ENCODE results near the gene STPG4.

DNA sequence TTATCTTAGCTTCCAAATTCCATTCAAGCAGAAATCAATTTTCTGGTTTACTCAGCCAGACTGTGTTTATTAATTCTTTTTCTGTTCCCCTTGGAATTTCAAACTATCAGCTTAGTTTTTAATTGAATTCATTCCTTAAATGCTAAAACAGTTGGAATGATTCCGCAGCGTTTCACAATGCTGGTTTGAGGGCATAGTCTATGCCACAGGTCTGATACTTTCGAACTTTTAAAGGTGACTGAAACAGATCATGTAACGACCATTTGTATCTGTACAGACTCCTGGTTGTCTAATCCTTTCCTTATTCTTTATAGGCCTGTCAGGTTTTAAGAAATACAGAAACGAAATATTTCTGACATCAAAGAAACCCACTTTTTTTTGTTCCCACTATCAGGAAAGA, 45.4 kb downstream of the STPG4 start:
- TF ChIP-seq, protein P1, sequence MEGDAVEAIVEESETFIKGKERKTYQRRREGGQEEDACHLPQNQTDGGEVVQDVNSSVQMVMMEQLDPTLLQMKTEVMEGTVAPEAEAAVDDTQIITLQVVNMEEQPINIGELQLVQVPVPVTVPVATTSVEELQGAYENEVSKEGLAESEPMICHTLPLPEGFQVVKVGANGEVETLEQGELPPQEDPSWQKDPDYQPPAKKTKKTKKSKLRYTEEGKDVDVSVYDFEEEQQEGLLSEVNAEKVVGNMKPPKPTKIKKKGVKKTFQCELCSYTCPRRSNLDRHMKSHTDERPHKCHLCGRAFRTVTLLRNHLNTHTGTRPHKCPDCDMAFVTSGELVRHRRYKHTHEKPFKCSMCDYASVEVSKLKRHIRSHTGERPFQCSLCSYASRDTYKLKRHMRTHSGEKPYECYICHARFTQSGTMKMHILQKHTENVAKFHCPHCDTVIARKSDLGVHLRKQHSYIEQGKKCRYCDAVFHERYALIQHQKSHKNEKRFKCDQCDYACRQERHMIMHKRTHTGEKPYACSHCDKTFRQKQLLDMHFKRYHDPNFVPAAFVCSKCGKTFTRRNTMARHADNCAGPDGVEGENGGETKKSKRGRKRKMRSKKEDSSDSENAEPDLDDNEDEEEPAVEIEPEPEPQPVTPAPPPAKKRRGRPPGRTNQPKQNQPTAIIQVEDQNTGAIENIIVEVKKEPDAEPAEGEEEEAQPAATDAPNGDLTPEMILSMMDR (IDR thresholded peaks at IDR 0.05), result no peak
- no peak for TF ChIP-seq TEAD4 (IDR thresholded peaks at IDR 0.05; ENCODE audit: borderline replicate concordance, insufficient read depth)
- no peak for TF ChIP-seq RAD21 (IDR thresholded peaks at IDR 0.05; ENCODE audit: low read length)
- no peak for TF ChIP-seq EZH2phosphoT487 (IDR thresholded peaks at IDR 0.05; ENCODE audit: borderline replicate concordance, low read depth)
- no peak for TF ChIP-seq GATA2 (CRISPR knock-in tag; IDR thresholded peaks at IDR 0.05)
- TF ChIP-seq POLR2AphosphoS5 (IDR thresholded peaks at IDR 0.05; ENCODE audit: low read depth, low read length), result no peak
- TF ChIP-seq MAX (IDR thresholded peaks at IDR 0.05; ENCODE audit: low read depth), result no peak
- TF ChIP-seq RCOR1 (IDR thresholded peaks at IDR 0.05; ENCODE audit: low read length), result no peak
- no peak for TF ChIP-seq EP300 (IDR thresholded peaks at IDR 0.05; ENCODE audit: borderline replicate concordance in 1 of 2, low read depth in 1 of 2, low read length in 1 of 2)
- no peak for TF ChIP-seq CHD2 (IDR thresholded peaks at IDR 0.05; ENCODE audit: low read length, partially characterized antibody)
- TF ChIP-seq YY1 (IDR thresholded peaks at IDR 0.05; ENCODE audit: low read depth), result no peak
- no peak for TF ChIP-seq USF2 (IDR thresholded peaks at IDR 0.05; ENCODE audit: borderline replicate concordance, low read depth, low read length)
- no peak for TF ChIP-seq TAF1 (IDR thresholded peaks at IDR 0.05; ENCODE audit: borderline replicate concordance, low read depth, low read length)

Measured in SK-N-SH (cell line).